Transverse colon (tissue), 3 donors: ENCODE data around the gene ROCK1.

Source experiments
- CTCF ChIP-seq, 5 experiments: fragments of 200-600 bp in 3 of 5; fragments of 450-650 bp in 2 of 5; sonication (generic) in 3 of 5; IDR thresholded peaks; 1 replicate in 2 of 5; 2 replicates in 3 of 5; pipeline ENCODE4 v1.5.1; 2016 to 2017; ENCODE audit warnings: antibody characterized with exemption in 5 of 5, inconsistent platforms in 3 of 5, mild to moderate bottlenecking in 2 of 5, moderate library complexity in 1 of 5
- EP300 ChIP-seq: sonication (generic); formaldehyde crosslinking; IDR thresholded peaks from one replicate; pipeline ENCODE4 v1.6.1; 2017; ENCODE audit warnings: antibody characterized with exemption, low read depth

- no peak for TF ChIP-seq CTCF (IDR thresholded peaks at IDR 0.05)
- TF ChIP-seq EP300, result no peak
These were observed 148.6 kb downstream of the ROCK1 start for GRCh38 chr18:20963027-20963426.
